Breast epithelium (tissue), 3 donors: Measurements from ENCODE around the gene NDUFAB1.

ENCODE experiments used
- POLR2A ChIP-seq: fragments of 450-650 bp; IDR thresholded peaks from one replicate; pipeline ENCODE4 v1.6.1; 2016; ENCODE audit warnings: antibody characterized with exemption, mild to moderate bottlenecking, moderate library complexity
- POLR2AphosphoS5 ChIP-seq, 3 donors: sonication (generic); formaldehyde crosslinking; IDR thresholded peaks; one replicate each; pipeline ENCODE4 v1.6.1; 2017; ENCODE audit warnings: antibody characterized with exemption in 3 of 3
- TF ChIP-seq, protein P1 (sequence below), 3 donors: fragments of 450-650 bp; IDR thresholded peaks; one replicate each; pipeline ENCODE4 v1.5.1; 2016 to 2017; ENCODE audit warnings: antibody characterized with exemption in 3 of 3, mild to moderate bottlenecking in 3 of 3, moderate library complexity in 3 of 3

- no peak for TF ChIP-seq POLR2AphosphoS5 (IDR thresholded peaks at IDR 0.05)
- TF ChIP-seq, protein P1, sequence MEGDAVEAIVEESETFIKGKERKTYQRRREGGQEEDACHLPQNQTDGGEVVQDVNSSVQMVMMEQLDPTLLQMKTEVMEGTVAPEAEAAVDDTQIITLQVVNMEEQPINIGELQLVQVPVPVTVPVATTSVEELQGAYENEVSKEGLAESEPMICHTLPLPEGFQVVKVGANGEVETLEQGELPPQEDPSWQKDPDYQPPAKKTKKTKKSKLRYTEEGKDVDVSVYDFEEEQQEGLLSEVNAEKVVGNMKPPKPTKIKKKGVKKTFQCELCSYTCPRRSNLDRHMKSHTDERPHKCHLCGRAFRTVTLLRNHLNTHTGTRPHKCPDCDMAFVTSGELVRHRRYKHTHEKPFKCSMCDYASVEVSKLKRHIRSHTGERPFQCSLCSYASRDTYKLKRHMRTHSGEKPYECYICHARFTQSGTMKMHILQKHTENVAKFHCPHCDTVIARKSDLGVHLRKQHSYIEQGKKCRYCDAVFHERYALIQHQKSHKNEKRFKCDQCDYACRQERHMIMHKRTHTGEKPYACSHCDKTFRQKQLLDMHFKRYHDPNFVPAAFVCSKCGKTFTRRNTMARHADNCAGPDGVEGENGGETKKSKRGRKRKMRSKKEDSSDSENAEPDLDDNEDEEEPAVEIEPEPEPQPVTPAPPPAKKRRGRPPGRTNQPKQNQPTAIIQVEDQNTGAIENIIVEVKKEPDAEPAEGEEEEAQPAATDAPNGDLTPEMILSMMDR (IDR thresholded peaks at IDR 0.05): no peak
- no peak for TF ChIP-seq POLR2A
These were observed 32.9 kb downstream of the NDUFAB1 start for GRCh38 chr16:23563186-23563585.
